HG02571 (cell line): ENCODE data around the gene ANKFN1.

Experiments
- ATAC-seq: cut with Tn5 transposase; IDR thresholded peaks from one replicate; pipeline ENCODE4 v1.9.1; 2021; ENCODE audit warnings: mild to moderate bottlenecking, moderate library complexity; ENCODE audit not compliant: unreplicated experiment

Gene ANKFN1

DNA sequence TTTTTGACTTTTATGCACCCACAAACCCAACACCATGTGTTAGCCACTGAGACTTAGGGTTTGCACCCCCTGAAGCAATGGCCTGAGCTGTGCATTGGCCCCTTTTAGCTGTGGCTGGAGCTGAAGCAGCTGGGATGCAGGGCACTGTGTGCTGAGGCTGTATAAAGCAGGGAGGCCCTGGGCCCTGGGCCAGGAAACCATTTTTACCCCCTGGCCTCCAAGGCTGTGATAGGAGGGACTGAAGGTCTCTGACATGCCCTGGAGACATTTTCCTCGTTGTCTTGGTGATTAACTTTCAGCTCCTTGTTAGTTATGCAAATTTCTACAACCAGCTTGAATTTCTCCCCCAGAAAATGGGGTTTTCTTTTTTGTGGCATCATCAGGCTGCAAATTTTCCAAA, 6.7 kb upstream of the ANKFN1 start:
- no peak for ATAC-seq

DNA sequence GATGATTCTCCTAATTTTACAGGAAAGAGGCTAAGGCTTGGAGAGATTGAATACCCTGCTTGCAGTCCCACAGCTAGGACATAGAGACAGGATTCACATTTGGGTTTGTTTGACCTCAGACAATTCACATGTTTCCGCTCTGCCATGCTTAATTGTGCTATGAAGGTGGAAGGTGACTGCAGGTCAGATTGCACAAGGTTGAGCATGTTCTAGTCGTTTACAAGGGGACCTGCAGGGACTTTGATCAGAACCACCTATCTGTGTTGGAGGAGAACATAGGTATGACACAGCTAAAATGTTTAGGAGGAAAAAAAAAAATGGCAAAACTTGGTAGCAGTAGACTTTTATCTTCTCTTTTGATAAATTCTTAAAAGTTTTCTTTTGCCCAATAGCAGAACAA, 4.9 kb upstream of the ANKFN1 start:
- no peak for ATAC-seq

- no peak for ATAC-seq
Measured at GRCh38 chr17:56149266-56150036, 3.8 kb upstream of the ANKFN1 start.

- ATAC-seq, result no peak
Measured at GRCh38 chr17:56150649-56151048, 2.6 kb upstream of the ANKFN1 start.

DNA sequence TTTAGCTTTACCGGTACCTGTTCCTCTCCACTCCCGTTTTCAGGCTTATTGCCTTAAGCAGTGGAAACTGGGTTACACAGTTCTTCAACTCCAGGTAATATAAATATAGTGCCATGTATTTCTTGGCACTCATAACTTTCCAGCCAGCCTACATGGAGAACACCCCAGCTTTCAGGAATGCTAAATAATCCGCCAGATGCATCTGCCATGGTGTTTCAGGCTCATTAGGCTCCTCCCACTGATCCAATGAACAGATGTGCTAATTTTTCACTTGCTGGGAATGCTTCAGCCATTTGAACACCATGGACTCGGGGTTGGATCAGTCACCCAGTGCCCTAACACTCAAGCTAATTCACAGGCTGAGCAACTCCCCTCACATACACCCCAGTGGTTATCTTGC, 4.6 kb downstream of the ANKFN1 start:
- no peak for ATAC-seq

GRCh38 chr17:56158344-56158743, 5.1 kb downstream of the ANKFN1 start:
- no peak for ATAC-seq

DNA sequence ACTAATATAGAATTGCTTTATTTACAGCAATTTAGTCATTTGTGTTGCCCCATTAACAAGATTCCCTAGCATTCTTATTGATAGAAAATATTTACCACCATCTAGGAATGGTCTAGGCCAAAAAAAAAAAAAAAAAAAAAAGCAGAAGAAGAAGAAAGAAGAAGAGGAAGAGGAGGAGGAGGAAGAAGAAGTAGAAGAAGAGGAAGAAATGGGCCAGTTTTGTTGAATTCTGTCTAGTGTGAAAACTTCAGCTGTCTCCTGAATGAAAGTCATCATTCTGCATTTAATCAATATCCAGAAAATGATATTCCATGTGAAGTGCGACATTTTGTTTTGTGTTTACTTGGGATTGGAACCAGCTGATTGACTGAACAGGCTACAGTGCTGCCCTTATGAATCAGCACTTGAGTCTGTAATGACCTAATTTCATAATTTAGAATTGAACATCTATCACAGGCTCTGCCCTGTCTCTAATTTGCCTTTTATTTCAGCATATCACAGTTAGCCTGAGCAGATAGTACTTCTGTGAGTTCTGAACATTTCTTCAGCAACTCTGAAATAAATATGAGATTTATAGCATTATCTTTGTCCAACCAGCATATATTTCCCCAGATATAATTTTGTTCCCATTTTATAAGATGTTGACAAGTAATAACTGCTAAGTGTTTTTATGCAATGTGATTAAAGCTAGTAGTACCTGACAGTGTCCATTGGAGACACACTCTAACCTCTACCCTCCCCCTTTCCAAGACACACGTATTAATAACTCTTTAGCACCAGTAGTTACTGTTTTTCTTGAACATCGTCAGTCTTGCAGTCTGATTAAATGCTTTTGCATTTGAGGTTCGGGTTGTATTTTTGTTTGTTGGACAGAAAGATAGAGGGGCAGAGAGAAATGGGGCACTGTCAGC, 5.9 kb downstream of the ANKFN1 start:
- no peak for ATAC-seq

- no peak for ATAC-seq
Measured at GRCh38 chr17:56159826-56160380, 6.6 kb downstream of the ANKFN1 start.

GRCh38 chr17:56160422-56160821, 7.1 kb downstream of the ANKFN1 start:
- ATAC-seq, result no peak

DNA sequence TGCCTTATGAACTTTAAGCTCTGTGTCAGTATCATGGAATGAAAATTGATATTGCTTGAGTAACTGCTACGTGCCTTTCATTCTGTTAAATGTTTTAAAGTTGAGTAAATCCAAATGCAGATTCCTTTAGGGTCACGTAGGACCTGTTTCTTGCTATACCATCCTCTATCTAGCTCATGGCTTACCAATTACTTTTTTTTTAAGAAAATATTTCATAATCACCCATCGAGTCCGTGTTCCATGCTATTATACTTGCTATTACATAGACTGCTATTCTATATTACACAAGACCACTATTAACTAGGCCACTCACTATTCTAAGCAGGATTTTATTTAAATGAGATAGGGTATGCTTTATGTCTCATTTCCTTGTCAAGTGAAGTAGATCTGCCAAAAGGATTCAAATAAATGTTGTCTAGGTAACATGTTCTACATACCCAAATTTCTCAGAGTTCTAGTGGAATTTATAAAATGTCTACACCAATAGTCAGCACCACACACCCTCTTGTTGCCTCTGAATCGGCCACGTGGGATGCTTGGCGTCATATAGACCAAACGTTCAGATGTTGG, 11.9 kb downstream of the ANKFN1 start:
- no peak for ATAC-seq

GRCh38 chr17:56167491-56167890, 14.2 kb downstream of the ANKFN1 start:
- ATAC-seq, result no peak

DNA sequence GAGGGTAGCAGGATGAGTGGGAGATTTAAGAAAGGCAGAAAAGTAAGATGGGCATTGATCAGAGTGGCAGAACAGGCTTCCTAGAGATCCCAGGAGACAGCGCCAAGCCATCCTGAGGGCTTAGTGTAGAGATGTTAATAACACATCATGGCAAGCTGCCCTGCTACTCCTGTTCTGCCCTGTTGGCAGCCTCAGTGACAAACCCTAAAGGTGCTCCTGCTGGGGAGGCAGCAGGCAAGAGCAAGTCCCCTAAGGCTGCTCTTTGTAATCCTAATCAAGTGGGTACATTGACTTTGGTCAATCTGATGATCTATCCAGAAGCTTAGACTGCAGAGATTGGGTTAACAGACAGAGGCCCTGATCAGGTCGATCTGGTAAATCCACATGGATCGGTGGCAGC, 16.3 kb downstream of the ANKFN1 start:
- no peak for ATAC-seq

DNA sequence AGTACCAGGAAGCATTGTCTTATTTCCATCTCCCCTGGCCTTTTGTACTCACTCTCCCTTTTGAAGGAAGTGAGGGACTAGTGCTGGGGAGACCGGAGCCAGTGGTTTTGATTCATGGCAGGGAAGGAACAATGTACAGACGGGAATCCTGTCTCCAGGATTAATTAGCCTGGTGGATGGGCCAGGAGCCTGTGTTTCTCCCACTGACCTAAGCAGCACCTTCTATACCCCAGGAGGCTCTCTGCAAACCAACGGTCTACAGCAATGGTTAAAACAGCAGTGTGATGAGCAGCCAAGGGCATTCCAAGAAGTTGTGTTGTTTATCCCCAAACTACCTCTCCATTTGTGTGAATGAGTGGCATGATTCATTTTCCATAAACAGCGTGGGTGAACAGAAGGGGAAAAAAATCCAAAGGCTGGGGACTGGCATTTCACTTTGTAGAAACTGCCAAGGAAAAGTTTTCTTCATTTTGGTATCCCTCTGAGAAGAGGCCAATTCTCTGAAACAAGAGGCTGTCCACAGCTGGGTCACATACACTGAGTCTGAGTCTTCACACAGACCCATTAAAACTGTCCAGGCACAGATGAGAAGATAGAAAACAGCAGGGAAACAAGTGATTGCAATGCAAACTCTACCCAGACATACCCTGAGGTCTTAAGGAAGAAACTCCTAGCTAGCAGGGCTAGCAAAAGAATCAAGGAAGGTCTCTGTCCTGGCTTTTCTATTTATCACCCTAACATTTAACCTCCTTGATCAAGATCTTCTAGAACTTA, 18.1 kb downstream of the ANKFN1 start:
- no peak for ATAC-seq

DNA sequence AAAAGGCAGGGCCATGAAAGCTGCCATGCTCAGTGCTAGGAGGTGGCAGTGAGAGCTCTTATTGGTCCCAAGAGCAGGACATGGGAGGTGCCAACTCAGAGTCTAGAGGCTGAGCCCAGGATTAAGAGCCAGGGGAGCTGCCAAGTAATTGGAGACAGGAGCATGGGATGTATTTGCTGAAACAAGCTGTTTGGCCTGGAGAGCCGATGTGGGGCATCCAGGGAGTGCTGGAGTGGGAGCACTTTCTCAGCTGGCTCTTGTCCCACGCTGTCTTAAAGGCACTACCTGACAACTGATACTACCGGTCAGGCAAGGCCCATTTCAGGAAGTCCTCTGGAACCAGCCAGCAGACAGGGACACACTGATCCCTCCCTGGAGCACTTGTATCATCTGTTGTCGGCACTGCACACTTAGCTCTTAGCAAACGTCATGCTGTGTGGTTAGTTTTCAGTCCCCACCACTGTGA, 19.3 kb downstream of the ANKFN1 start:
- no peak for ATAC-seq

DNA sequence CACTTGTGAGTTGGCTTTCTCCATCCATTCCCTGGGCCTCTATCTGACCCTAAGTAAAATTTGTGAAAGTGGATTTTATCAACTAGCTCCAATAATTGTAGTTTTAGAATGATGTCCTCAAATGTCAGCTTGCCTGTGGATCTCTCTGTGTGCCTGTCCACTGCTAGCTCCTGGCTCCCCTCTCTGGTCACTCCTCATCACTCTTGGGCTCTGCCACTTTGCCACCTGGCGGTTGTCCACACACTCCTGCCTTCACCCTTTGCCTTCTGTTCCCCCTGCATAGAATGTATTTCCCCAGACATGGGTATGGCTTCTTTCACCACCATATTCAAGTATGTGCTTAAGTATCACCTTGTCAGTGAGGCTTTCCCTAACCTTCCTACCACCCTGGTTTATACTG, 19.8 kb downstream of the ANKFN1 start:
- no peak for ATAC-seq

DNA sequence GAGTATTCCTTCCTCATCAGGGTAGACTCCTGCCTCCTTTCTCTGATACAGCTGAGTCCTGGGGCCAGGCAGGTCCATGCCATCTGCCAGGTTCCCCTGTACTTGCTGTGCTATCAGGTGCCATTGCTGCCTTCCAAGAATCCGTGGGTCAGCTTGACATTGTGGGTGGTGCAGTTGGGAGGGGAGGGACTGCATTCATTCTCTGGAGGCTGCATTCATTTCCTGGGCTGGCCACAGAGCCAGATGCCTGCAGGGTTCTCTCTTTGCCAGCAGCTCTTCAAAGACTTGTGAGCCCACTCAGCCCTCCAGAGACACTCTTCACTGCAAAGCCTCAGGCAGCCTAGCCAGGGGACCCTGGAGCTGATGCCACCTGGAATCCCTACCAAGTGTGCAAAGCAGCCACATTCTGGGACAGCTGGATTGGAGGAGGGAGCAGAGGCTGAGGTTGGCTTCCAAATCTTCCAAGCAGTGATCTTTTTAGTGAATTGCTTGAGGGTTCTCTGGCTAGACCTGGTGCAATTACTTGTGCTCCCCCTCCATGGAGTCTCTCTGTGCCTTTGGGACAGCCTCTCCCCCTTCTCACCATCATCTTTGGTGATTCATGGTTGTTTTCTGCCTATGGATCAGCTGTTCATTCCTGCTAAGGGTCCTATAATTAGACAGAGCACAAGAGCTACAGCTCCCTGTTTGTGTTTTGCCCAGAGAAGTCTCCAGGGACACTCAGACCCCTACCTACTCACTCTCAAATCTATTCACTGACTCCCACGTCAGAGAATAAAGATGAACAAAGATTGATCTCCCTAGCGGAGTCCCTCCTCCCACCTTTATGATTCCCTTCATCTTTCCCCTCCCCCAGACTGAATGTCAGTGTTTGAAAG, 20.9 kb downstream of the ANKFN1 start:
- no peak for ATAC-seq

DNA sequence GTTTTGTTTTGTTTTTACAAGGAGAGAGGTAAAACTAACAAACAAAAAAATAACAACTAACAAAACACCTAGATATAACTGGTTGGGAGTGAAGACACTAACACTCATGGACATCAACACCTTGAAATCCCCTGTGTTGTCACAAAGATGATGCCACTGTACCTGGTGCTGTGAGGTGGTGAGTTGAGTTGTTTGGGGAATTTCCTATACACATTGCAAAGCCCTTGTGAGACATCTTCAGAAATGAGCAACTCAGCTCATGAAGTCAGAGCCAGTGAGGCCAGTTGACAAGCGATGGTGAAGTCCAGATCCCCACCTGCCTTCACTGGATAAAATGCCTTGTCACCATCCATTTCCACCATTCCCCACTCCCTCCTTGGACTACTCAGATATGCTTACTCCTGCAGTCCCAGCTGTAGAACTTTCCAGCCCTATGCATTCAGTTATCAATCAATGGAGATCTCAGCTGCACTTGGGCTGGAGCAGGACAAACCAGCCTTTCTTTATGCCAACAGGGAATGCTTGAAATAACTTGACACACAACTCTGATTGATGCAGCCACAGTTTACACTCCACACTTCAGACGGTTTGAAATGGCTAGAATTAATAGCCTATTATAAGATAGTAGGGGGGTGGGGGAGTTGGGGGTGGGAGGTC, 22.2 kb downstream of the ANKFN1 start:
- no peak for ATAC-seq

DNA sequence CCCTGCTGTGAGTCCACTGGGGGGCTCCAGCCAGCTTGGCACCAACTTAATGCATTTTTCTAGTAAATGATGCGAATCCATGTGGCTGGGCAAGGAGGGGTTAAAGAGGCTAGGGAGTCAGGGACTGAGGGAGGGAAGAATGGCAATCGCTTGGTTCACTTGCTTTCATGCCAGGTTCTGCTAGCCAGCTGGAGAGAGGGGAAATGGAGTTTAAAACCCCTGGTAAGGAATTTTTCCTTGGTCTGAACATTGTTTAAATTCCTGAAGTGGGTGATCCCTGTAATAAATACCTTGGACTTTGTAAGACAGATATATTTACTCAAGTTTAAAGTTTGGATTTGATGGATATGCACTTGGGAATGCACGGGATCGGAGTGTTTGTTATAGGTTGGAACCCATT, 22.8 kb downstream of the ANKFN1 start:
- no peak for ATAC-seq

DNA sequence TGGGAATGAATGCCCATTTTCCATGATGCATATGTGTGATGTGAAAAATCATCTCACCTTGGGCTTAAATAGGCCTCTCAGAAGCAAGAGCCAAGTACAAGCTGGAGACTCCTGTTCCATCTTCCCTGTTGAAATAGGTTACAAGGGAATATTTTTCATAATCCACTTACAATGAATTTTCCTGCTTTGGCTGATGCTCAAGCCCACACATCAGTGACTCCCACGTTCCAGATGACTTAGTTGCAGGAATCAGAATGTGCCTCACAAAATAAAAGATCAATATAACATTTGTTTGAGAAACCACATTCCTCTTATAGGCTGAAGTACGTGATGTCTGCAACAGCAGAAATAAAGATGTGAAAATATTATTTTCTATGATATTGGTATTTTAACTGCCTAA, 24.1 kb downstream of the ANKFN1 start:
- no peak for ATAC-seq
